Suppressor macrophage (primary cell): ENCODE data around the gene SLFN12L.
A peak's percentile ranks its signal among the peaks of the same experiment; 100 is the strongest.
"Not testable (repeated sequence)": the region's sequence is repeated elsewhere in the genome, so short reads cannot be mapped to it uniquely, and the experiment has no call there.

Experiments
- DNase-seq, 4 experiments: peaks; one replicate each; pipeline ENCODE4 v3.0.0-alpha.2; 2020 to 2022

SLFN12L gene

DNA sequence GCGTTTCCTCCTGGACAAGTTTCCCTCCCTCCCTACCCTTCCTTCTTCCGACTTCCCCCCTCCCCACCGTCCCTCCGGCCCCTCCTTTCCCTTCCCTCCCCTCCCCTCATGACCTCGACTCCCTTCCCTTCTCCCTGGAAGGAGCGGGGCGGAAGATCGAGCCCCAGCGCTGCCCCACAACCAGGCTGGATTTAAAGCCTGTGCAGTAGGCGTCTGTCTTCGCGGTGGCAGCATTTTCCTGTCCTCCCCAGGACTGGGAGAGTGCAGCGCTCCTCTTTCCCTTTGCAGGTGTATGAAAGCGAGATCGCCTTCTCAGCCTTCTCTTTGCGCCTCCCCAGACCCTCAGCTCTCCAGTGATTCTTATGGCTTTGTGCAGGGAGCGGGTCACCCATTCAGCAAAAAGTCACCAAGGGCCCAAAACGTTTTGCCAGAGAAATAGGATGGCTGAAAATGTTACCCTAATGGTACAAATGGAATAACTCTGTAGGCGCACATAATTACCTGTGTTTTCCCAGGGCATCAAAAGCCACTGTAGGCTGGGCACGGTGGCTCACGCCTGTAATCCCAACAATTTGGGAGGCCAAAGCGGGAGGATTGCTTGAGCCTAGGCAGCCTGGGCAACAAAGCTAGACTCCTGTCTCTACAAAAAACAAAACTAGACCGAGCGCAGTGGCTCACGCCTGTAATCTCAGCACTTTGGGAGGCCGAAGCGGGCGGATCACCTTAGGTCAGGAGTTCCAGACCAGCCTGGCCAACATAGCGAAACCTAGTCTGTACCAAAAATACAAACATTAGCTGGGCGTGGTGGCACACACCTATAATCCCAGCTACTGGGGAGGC, 40.8 kb downstream of the SLFN12L start:
- no peak for DNase-seq

DNA sequence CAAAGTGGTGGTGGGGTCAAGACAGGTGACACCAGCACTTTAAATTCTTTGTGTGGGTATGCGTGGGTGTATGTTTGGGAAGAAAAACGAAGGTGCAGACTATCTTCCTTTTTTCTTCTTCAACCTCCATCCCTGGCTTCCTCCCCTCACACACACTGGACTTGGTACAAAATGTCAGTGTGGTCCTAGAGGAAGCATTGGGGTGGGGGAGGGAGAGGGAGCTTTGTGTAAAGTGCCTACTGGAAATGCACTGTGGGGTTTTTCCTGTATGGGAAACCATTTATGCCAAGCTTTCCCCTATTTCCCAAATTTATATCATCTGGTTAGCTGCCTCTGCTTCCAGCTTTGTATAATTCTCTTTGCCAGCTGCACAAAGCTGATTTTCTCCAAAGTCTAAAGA, 44.4 kb downstream of the SLFN12L start:
- no peak for DNase-seq

DNA sequence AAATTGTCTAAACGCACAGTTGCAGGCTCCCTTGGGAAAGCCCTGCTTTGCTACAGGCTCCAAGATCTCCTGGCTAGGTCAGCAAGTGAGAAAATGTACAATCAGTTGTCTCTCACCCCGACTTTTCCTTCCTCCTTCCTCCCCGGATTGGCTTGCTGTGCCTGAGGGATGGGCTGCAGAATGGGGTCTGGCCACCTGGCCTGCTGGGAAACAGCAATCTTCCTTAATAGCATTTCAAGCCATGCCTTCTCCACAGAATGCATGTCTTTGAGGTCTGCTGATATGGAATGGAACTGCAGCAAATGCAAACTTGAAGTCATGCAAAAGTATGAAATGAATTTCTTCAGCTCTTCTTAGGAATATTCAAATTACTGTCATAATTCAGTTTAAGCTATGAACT, 46.1 kb downstream of the SLFN12L start:
- no peak for DNase-seq

DNA sequence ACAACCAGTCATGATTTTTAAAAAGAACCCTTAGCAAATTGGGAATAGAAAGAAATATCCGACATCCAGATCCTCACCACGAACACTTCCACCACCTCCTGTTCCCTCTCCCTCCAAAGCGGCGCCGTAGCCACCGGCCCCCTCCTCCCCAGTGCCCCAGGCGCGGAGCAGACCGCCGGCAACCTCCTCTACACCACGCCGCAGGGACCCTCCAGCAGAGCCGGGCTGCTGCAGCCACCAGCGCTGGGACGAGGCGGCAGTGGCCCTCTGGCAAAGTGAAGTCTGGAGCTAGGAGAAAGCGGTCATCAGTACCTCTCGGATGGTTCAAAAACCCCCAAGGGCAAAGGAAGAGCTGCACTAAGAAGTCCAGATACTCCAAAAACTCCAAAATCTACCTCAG, 47.5 kb downstream of the SLFN12L start:
- no peak for DNase-seq

DNA sequence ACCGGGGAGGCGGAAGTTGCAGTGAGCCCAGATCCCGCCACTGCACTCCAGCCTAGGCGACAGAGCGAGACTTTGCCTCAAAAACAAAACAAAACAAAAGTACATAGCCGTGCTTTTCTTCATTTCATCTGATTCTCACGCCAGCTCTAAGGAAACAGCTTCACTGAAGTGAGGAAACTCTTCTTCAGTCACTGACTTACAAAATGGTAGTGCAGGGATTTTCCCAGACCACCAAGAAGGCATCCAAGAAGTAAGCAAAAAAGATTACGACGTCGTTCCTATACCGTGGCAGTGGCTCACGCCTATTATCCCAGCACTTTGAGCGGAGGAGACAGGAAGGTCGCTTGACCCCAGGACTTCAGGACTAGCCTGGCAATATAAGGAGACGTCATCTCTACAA, 48.5 kb downstream of the SLFN12L start:
- peak in 1 of 4 experiments; percentile 7 for DNase-seq

DNA sequence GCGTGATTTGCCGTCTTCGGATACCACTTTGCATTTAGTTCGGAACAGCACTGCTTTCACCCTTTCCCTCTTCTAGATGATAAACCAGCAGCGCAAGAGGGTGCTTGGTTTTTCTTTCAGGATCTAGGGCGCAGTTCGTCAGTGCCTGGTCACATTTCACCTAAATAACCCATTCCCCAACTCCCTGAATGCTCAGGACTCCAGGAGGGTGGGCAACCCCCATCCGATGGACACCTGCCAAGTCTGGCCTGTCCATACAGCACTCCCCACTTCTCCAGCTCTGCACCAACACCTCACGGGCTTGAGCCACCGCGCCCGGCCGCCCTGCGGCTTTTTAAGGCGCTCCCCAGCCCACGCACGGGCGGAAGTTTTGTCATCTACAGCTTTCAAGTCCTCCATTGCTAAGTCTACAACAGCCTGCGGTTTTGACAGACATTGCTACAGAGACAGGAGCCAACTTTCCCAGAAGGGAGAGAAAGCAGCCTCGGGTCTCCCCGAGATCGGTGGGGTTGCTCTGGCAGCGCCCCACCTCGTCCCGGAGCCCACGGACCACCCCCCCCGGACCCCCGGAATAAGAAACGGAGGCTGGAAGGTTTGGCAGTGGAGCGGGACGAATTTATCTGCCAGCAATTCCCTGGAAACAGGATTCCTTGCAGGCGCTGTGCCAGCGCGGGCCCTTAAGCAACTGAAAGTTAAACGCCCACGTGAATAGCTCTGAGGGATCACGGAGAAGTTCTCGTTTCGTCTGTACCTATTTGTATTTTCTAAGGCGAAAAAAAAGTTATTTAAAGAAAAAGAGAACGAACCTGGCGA, 50.4 kb downstream of the SLFN12L start:
- DNase-seq = peak; percentile 85 to 94 (median 92)

DNA sequence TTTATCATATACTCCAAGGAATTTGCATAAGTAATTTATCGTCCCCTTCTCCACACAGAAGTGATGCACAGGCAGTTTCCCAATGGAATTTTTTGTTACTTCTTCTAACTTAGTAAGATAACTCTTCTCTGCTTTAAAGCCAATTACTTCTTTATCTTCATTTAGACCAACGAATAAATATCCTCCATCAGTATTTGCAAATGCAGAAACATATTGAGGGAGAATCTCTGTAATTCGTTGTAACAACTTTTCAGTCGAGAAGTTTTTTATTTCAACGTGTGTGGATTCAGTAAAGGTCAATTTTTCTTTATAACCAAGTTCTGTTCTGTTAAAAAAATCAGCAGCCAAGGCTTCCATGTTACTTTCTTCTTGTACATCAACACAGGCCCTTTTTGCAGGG, 58.2 kb downstream of the SLFN12L start:
- DNase-seq = no peak

DNA sequence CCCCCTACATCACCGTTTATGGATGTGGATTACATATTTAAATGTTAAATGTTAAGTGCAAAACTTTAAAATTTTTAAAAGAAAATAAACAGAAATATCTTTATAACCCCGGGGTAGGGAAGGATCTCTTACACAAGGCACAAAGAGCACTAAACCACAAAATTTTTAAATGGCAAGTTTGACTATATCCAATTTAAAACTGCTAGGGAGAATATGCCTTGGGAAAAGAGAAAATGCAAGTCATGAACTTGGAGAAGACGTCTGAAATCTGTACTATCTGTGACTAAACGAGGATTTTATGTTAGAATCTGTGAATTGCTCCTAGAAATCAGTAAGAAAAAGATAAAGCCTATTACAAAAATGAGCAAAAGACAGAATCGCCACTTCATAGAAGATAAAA, 60.2 kb downstream of the SLFN12L start:
- no peak for DNase-seq

DNA sequence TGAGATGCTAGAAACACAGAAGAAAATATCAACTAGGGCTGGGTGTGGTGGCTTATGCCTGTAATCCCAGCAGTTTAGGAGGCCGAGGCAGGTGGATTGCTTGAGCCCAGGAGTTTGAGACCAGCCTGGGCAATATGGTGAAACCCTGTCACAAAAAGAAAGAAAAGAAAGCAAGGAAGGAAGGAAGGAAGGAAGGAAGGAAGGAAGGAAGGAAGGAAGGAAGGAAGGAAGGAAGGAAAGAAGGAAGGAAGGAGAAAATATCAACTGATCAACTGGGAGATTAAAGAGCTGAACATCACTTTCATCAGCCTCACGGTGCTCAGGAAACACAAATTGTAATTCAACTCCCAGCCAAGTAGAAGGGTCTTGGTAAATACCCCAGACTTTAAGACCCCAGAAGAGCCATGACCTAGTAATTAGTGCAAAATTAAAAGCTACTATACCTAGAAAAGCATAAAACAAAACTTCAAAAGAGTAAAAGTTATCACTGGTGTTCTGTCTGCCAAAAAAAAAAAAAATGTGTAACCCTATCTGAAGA, 61.1 kb downstream of the SLFN12L start:
- no peak for DNase-seq

DNA sequence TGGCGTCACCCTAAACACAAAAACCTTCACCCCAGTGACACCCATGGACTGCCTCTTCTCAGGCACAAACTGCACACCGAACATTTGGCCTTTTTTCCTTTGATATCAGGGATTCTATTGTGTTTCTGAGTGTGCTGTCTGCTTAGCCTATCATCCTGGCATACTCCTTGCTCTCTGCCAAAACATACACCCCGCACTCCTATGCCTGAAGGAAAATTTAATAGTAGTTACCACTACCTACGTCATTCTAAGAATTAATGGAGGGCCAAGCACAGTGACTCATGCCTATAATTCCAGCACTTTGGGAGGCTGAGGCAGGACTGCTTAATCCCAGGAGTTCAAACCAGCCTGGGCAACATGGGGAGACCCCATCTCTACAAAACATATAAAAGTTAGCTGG, 69.0 kb downstream of the SLFN12L start:
- DNase-seq = no peak

DNA sequence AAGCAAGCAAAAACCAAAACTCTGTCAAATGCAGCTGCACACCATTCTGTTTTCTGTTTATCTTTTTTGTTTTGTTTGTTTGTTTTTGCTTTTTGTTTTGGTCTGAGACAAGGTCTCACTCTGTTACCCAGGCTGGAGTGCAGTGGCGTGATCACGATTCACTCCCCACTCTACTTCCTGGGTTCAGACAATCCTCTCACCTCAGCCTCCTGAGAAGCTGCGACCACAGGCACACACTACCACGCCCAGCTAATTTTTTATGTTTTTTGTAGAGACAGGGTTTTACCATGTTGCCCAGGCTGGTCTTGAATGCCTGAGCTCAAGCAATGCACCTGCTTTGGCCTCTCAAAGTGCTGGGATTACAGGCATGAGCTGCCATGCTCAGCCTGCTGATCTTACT, 69.7 kb downstream of the SLFN12L start:
- no peak for DNase-seq

DNA sequence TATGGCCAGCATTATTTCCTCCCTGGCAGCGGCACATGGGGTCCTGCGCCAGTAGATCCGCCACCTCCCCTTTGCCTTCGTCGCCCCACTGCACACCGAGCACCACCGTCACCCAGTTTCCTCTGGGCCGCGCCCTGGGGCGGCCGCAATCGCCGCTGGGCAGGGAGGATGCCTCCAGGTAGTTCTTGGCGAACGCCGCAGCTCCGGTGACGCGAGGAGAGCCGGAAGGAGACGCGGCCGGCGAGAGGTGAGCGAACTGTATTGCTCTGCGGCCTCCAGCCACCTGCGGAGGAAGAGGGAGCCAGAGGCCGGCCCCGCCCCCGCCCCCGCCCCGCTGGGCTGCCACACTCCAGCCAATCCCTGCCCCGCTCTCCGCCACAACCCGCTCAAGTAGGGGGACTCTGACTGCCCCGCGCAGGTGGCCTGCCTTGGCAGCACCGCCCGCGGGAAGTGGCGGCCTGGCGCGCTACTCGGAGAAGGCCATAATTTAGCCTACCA, 77.1 kb downstream of the SLFN12L start:
- peak in 1 of 4 experiments; percentile 21 for DNase-seq

DNA sequence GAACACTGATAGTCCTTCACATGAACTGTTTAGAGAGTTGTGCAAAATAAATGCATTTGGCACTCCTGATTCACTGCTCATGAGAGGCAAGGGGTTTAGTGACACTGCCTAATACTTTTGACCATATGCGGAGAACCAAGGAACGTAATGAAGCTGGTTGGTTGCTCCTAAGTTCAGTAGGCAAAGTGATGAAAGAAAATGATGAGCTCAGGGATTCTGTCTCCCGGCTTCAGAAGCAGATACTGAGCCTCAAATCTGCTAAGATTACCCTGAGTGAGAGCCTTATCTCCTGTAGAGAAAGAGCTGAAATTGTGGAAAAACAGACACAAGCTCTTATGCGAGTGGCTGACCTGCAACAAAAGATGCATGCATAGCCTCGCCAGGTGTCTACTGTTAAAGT, 83.4 kb downstream of the SLFN12L start:
- DNase-seq = not testable (repeated sequence)

DNA sequence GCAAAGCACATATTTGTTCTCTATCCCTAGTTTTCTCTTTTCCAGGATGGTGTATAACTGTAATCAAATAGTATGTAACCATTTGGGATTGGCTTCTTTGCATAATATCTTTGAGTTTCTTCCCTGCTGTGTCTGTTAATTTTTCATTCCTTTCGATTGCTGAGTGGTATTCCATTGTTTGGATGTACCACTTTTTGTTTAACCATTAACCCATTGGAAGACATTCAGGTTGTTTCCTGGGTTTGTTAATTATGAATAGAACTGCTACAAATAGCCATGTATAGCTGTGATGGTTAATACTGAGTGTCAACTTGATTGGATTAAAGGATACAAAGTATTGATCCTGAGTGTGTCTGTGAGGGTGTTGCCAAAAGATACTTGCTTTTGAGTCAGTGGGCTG, 84.3 kb downstream of the SLFN12L start:
- no peak for DNase-seq

DNA sequence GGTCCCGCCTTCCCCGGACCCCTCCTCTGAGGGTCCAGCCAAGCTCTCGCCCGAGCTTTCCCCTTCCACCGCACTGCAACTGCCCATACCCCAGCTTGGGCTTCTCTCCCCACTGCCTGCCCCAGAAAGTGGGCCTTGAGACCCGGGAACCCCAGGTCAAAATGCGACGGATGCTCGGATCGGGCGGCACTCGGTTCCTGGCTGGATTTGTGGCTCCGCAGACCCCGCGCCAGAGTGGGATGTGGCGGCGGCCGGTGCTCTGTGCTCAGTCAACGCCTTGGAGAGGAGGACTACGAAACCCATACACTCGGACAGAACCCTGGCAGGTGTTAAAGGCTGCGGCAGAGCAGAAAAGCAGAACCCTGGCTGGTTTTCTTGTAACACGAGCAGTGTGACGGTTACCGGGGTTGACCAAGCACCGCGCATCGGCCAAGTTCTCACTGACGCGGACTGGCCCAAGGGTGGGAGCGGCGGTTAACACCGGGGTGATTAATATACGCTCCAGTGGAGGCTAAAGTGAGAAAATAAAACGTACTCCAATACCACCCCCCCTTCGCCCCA, 88.0 kb downstream of the SLFN12L start:
- DNase-seq = peak in 3 of 4 experiments; percentile 33 to 56 (median 50)

DNA sequence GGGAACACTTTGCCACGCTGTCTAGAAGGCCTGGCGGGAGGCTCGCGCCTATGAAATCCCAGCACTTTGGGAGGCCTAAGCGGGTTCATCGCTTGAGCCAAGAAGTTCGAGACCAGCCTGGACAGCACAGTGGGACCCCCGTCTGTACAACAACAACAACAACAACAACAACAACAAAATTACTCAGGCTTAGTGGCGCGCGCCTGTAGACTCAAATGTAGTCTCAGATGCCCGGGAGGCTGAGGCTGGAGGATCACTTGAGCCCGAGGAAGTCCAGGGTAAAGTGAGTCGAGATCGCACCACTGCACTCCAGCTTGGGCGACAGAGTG, 88.6 kb downstream of the SLFN12L start:
- DNase-seq = no peak

DNA sequence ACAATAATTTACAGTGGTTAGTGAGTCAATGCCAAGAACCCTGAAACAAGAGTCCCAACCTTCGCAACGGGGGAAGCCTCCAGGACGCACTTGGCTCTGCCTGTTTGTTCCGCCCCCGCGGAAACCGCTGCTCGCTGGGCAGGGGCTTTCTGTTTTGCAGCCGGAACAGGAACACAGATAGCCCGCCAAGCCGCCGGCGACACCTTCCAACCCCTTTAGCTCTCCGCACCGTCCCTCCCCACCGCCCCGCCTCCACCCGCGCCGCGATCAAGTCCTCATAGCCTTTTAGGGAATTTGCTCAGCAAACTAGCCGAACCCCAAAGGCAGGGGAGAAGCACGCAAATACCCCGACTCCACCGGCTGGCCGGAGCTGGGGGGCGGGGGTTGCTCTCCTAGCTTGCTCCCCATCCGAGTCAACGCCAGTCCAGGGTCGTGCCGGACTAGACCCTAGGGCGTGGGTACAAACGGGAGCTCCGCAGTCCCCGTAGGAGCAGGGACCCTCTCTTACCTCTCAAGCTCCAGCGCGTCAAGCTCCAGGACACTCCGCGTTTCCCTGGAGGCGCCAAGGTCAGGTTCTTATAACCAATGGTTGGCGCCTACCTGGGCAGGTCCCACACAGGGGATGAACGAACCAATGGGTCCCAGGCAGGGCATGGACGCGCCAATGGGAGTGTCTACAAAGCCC, 89.1 kb downstream of the SLFN12L start, which contains the start of gene SLFN13:
SLFN13 (minus strand) TSS at position 553 of the 685 bp plus-strand sequence. CDS start 3,086 bp downstream, outside the sequence.
- DNase-seq = peak; percentile 86 to 93 (median 92)

DNA sequence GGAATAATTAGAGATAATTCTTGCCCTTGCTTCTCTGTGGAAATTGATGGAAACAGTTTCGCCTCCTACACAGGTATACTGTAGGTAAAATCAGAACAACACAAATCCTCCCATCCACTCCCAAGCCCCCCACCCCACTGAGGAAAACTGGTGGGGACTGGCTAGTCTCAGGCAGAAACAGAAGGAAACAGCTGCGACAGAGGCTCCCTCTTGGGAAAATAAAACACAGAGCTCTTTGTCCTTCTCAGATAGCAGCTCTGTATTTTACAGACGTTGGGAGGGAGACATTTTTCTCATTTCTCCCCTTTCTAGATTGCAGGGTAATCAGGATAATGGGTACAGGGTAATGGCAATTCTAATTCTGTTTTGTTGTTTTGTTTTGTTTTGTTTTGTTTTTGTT, 90.0 kb downstream of the SLFN12L start:
- DNase-seq = no peak

DNA sequence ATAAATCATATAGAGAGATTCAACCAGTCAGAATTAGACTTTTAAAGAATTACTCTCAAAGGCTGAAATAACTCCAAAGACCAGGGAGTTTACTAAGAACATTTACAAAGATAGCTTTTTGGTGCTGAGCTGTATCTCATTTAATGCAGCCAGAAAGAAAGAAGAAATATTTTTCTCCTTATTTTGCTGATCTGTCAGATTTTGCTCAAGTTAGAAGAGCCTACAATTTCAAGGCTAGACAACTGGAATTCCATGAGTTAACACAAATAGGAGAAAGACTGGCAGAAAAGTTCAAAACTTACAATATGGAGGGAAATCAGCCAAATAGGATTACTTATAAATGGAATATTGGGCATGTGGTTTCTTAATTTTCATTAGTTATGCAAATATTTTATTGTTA, 99.0 kb downstream of the SLFN12L start:
- DNase-seq = no peak

DNA sequence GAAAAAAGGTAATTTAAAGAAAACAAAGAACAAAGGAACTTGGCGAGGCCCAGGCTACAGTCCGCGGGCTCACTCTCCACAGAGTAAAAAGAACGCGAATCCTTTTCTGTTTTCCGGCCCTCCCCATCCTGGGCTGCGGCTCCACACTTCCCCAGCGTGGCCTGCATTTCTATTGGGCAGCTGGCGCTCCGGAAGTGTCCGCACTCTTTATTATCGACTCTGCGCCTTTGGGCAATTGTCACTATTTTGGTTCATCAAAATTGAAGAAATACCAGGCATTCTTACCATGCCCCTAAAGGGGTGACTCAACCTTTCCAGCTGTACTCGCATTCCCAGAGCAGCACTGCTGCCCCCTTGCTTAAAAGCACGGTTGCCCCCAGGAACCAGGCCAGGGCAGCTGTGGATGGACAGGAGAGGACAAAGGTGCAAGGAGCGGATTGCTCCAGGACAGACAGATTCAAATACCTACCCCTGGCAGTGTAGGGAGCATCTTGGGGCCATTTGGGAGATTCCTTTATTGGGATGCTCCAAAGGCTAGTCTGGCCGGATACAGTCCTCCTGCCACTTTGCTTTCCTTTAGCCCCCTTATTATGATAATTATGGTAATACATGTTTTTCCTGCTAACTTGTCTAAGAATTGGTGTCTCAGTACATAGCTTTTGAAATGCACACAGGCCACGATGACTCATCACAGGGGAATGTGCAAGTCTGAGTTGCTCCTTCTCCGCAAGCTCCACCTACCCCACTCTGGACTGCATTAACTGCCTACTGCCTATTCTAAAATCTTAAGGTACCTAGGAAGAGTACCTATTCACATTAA, 104.2 kb downstream of the SLFN12L start:
- DNase-seq = peak; percentile 80 to 87 (median 82)
